ENCODE results near the gene KIAA0753. TPM values are rescaled to one million over a fixed set of nuclear protein-coding genes. Genes with fewer than 3 reads are reported as not detected.

Gene KIAA0753
- total and polyA plus RNA-seq, 9 of the 15 experiments (the other 6 are each of a cell fraction or from before 2014, with no cell fraction given), result 2.0 to 9.0 (median 6.9) TPM

- TF ChIP-seq HNRNPK (IDR thresholded peaks at IDR 0.05; ENCODE audit: low read depth, low read length, poor library complexity, severe bottlenecking) (no peak), SMARCA4 (IDR thresholded peaks at IDR 0.05) (0 out of 2 replicates have a peak, but pooled peaks have one; percentile 37), ZNF140 (CRISPR knock-in tag; IDR thresholded peaks at IDR 0.05) (no peak), RERE (CRISPR knock-in tag; IDR thresholded peaks at IDR 0.05; ENCODE audit: borderline replicate concordance) (no peak), RFX5 (IDR thresholded peaks at IDR 0.05; ENCODE audit: low read depth, low read length) (no peak), ELK3 (CRISPR knock-in tag; IDR thresholded peaks at IDR 0.05) (no peak), ZNF12 (CRISPR knock-in tag; IDR thresholded peaks at IDR 0.05) (no peak), TAF7 (tag; IDR thresholded peaks at IDR 0.05) (no peak), REST (IDR thresholded peaks at IDR 0.05; ENCODE audit: borderline replicate concordance) (no peak), REST (CRISPR knock-in tag; IDR thresholded peaks at IDR 0.05; ENCODE audit: low read depth) (no peak), SP1 (CRISPR knock-in tag; IDR thresholded peaks at IDR 0.05) (no peak)
Measured at GRCh38 chr17:6574687-6575595, 65.6 kb downstream of the KIAA0753 start (continued).

All from K562 (cell line).